Measurements from ENCODE around the gene SART1. TPM values are rescaled to one million over a fixed set of nuclear protein-coding genes. Genes with fewer than 3 reads are reported as not detected.

The SART1 gene
- total and polyA plus RNA-seq, 10 of the 15 experiments (the other 5 are each of a cell fraction or from before 2014, with no cell fraction given), result 6.2 to 60.5 (median 37.4) TPM

GRCh38 chr11:65965986-65966762 lies 4.6 kb downstream of the SART1 start:
- H3K4me3 ChIP-seq, result no peak overlapping the region
- no peak overlapping the region for H3K4me2 ChIP-seq (ENCODE audit: control insufficient read depth, insufficient read depth)
- no peak overlapping the region for H3K9ac ChIP-seq (ENCODE audit: control insufficient read depth, insufficient read depth, low read length)
- H3K9me3 ChIP-seq (replicated peaks; ENCODE audit: control insufficient read depth, insufficient read depth, low read length), result no peaks in the 10 kb centered on the region
- FAIRE-seq (no peak), ATAC-seq (no peak), DNase-seq (ENCODE audit: low read depth, low spot score) (no peak)
- ChIA-PET RAD21 (ENCODE audit: unreplicated experiment) (no interaction called here), POLR2A (interaction anchor here (0.6 kb wide), 1 partner anchor 161 kb away, joined by 4 read pairs; no protein-coding TSS in a partner anchor), CTCF (interaction anchor here (1.6 kb wide), 1 partner anchor 81 kb away, joined by 3 read pairs; no protein-coding TSS in a partner anchor), SMC1A (ENCODE audit: uncharacterized antibody, unreplicated experiment) (no interaction called here)
- peaks cover 3% of the 10 kb centered on the region; the same call in 1 of the 2 replicates for H3K4me1 ChIP-seq (ENCODE audit: control insufficient read depth, insufficient read depth, low read length)
- peaks cover 30% of the 10 kb centered on the region for H3K79me2 ChIP-seq (ENCODE audit: control insufficient read depth, insufficient read depth, low read length)
- no peak overlapping the region for H3K27ac ChIP-seq (ENCODE audit: control insufficient read depth, insufficient read depth)
- H3K36me3 ChIP-seq (ENCODE audit: control insufficient read depth in 2 of 2, insufficient read depth in 2 of 2, low read length in 1 of 2), result peaks cover 32 to 33% of the 10 kb centered on the region in 2 experiments; a peak in 3 of 4 replicates
- WGBS (ENCODE audit: insufficient coverage, insufficient replicate concordance, low lambda C conversion rate, missing lambda C conversion rate), result 96% methylated on average over 35 of the region's 36 CpGs
- H3K27me3 ChIP-seq (replicated peaks in 1 of 2; ENCODE audit: control insufficient read depth in 2 of 2, insufficient read depth in 2 of 2, low read length in 1 of 2), result no peaks in the 10 kb centered on the region
- intact Hi-C loops (cut with micrococcal nuclease; ENCODE audit: unreplicated experiment) (no loop called here), in situ Hi-C loops (cut with MboI) (no loop called here)
- H2AFZ ChIP-seq (ENCODE audit: control insufficient read depth, low read depth, low read length), result no peak overlapping the region
- H4K20me1 ChIP-seq (ENCODE audit: control insufficient read depth, insufficient read depth), result no peaks in the 10 kb centered on the region; the same call in 1 of the 2 replicates
- TF ChIP-seq IKZF2 (IDR thresholded peaks at IDR 0.05), result no peak
- TF ChIP-seq MYC (IDR thresholded peaks at IDR 0.05; ENCODE audit: insufficient read depth, insufficient read length, insufficient replicate concordance, low read length, severe bottlenecking), result no peak
- TF ChIP-seq MTA2 (IDR thresholded peaks at IDR 0.05; ENCODE audit: low read depth), result no peak
- no peak for TF ChIP-seq NFIC (IDR thresholded peaks at IDR 0.05; ENCODE audit: low read depth, low read length)
- no peak for TF ChIP-seq REST (IDR thresholded peaks at IDR 0.05; ENCODE audit: low read depth, low read length)
- no peak for TF ChIP-seq USF2 (IDR thresholded peaks at IDR 0.05; ENCODE audit: borderline replicate concordance, low read depth, low read length)
- TF ChIP-seq FOS (IDR thresholded peaks at IDR 0.05; ENCODE audit: borderline replicate concordance, extremely low read depth, insufficient read length), result no peak
- BruUV-seq (replicated peaks), result TSS peak; percentile 14

All from GM12878 (cell line).